Measurements from ENCODE around the gene CTDSP1. TPM values are rescaled to one million over a fixed set of nuclear protein-coding genes. Genes with fewer than 3 reads are reported as not detected.

CTDSP1 gene
- total RNA-seq, 1 experiment from 2014 or later: 52.3 TPM

- Mint-ChIP-seq H3K9me3 (no peaks in the 10 kb centered on the region), H3K27me3 (ENCODE audit: low read depth) (no peaks in the 10 kb centered on the region), H3K4me3 (peak overlapping the region; percentile 72 to 85), H3K36me3 (ENCODE audit: insufficient read depth in 1 of 3, low read depth in 3 of 3) (peaks cover 4 to 25% (median 22%) of the 10 kb centered on the region in 3 experiments; a peak in 6 of 7 replicates), H3K4me1 (peaks cover 19 to 26% of the 10 kb centered on the region in 2 experiments), H3K27ac (peak overlapping the region; percentile 91 to 98 (median 96))
- TF ChIP-seq, protein P1, sequence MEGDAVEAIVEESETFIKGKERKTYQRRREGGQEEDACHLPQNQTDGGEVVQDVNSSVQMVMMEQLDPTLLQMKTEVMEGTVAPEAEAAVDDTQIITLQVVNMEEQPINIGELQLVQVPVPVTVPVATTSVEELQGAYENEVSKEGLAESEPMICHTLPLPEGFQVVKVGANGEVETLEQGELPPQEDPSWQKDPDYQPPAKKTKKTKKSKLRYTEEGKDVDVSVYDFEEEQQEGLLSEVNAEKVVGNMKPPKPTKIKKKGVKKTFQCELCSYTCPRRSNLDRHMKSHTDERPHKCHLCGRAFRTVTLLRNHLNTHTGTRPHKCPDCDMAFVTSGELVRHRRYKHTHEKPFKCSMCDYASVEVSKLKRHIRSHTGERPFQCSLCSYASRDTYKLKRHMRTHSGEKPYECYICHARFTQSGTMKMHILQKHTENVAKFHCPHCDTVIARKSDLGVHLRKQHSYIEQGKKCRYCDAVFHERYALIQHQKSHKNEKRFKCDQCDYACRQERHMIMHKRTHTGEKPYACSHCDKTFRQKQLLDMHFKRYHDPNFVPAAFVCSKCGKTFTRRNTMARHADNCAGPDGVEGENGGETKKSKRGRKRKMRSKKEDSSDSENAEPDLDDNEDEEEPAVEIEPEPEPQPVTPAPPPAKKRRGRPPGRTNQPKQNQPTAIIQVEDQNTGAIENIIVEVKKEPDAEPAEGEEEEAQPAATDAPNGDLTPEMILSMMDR (conservative IDR thresholded peaks at IDR 0.05): peak; percentile 75
- peak; percentile 96 for DNase-seq
- Histone ChIP-seq H3K9ac (ENCODE audit: extremely low read depth, insufficient read length, low read length) (peak overlapping the region; percentile 56), H4K8ac (replicated peaks; ENCODE audit: insufficient read length, low read depth, low read length) (no peak overlapping the region), H3K9me3 (ENCODE audit: control insufficient read depth, low read depth, low read length) (no peaks in the 10 kb centered on the region), H3T11ph (ENCODE audit: low read length) (no peak overlapping the region), H2BK120ac (ENCODE audit: low read depth, low read length, poor library complexity, severe bottlenecking) (no peak overlapping the region), H3K4me1 (ENCODE audit: insufficient read depth, low read length) (peaks cover 4% of the 10 kb centered on the region; the same call in 1 of the 2 replicates), H3K79me1 (ENCODE audit: insufficient read depth, low read depth, low read length, poor library complexity, severe bottlenecking) (no peaks in the 10 kb centered on the region), H2BK12ac (ENCODE audit: insufficient read length, low read depth, low read length) (no peak overlapping the region), H3K27me3 (ENCODE audit: insufficient read depth, low read length) (no peaks in the 10 kb centered on the region), H2BK20ac (ENCODE audit: low read depth, low read length, poor library complexity, severe bottlenecking) (no peak overlapping the region), H3K14ac (ENCODE audit: insufficient read depth, low read length) (peak overlapping the region; percentile 51; the same call in 1 of the 2 replicates), H4K20me1 (ENCODE audit: control insufficient read depth, insufficient read depth, insufficient read length) (no peaks in the 10 kb centered on the region), H4K5ac (ENCODE audit: insufficient read length, low read depth, low read length) (peak overlapping the region; percentile 14), H3K56ac (ENCODE audit: insufficient read length, low read depth, low read length) (no peak overlapping the region), H3K4ac (ENCODE audit: low read depth, low read length) (no peak overlapping the region; the same call in 1 of the 2 replicates), H2AFZ (ENCODE audit: low read length) (no peak overlapping the region), H3K23ac (ENCODE audit: insufficient read length, low read depth, low read length) (no peak overlapping the region), H2AK5ac (ENCODE audit: insufficient read length, low read length) (no peak overlapping the region), H3K23me2 (ENCODE audit: insufficient read length, low read depth, low read length, poor library complexity, severe bottlenecking) (peaks cover 15% of the 10 kb centered on the region), H3K79me2 (ENCODE audit: insufficient read depth, low read length) (no peaks in the 10 kb centered on the region), H4K91ac (ENCODE audit: insufficient read length, low read depth, low read length) (no peak overlapping the region), H3K18ac (ENCODE audit: insufficient read length, low read depth, low read length) (peak overlapping the region; percentile 45), H3K27ac (ENCODE audit: insufficient read length, low read depth, low read length) (no peak overlapping the region), H2BK15ac (ENCODE audit: low read depth, low read length) (no peak overlapping the region), H3K4me2 (ENCODE audit: insufficient read depth, insufficient read length, low read length) (peak overlapping the region; percentile 65), H2BK5ac (ENCODE audit: insufficient read length, low read length) (no peak overlapping the region)
- WGBS (ENCODE audit: extremely low coverage, insufficient read length, low lambda C conversion rate): no CpG with 5 or more reads among the region's 56 CpGs
These were observed 6.7 kb downstream of the CTDSP1 start for GRCh38 chr2:218406209-218406948.

Measured in H9 (cell line).